ENCODE results near the gene DGLUCY. TPM values are rescaled to one million over a fixed set of nuclear protein-coding genes. Genes with fewer than 3 reads are reported as not detected.
A peak's percentile ranks its signal among the peaks of the same experiment; 100 is the strongest.

The DGLUCY gene
- total RNA-seq, 1 donor from 2014 or later = 28.1 TPM

DNA sequence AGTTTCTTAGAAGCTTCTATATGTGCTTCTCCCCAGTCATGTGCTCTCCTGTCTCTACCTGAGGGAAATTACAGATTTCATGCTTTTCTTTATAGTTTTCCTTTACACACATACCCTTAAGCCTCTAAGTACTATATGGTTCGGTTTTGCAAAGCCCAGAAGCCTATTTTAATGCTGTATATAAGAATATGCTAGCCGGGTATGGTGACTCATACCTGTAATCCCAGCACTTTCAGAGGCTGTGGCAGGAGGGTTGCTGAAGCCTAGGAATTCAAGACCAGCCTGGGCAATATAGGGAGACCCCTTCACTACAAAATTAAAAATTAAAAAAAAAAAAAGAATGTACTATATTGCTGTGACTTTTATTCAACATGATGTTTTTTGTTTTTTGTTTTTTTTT is 15.4 kb downstream of the DGLUCY start:
- DNase-seq = no peak
- Mint-ChIP-seq H3K4me3 (no peak overlapping the region), H3K9me3 (peaks cover 6% of the 10 kb centered on the region), H3K4me1 (peaks cover 21% of the 10 kb centered on the region), H3K27me3 (no peaks in the 10 kb centered on the region), H3K27ac (no peak overlapping the region), H3K36me3 (ENCODE audit: low read depth) (peaks cover 80% of the 10 kb centered on the region)
- intact Hi-C loops (cut with micrococcal nuclease) = no loop called here

DNA sequence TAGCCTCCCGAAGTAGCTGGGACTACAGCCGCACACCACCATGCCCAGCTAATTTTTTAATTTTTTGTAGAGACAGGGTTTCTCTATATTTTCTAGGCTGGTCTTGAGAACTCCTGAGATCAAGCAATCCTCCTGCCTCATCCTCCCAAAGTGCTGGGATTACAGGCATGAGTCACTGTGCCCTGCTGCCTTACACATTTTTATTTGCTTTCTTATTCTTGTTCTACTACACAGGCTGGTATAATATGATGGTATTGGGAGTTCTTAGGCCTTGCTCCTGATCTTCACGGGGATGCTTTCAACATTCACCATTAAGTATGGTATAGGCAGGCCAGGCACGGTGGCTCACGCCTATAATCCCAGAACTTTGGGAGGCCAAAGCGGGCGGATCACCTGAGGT is 21.2 kb downstream of the DGLUCY start:
- DNase-seq = no peak
- peaks cover 19% of the 10 kb centered on the region for H3K4me1 Mint-ChIP-seq
- intact Hi-C loops (cut with micrococcal nuclease) = loop anchor here (5.0 kb wide), 1 partner anchor 37 kb away; no protein-coding TSS in a partner anchor
- peaks cover 39% of the 10 kb centered on the region for H3K36me3 Mint-ChIP-seq (ENCODE audit: low read depth)
- no peaks in the 10 kb centered on the region for H3K9me3 Mint-ChIP-seq
- H3K27ac Mint-ChIP-seq = no peak overlapping the region
- H3K4me3 Mint-ChIP-seq = no peak overlapping the region
- no peaks in the 10 kb centered on the region for H3K27me3 Mint-ChIP-seq

DNA sequence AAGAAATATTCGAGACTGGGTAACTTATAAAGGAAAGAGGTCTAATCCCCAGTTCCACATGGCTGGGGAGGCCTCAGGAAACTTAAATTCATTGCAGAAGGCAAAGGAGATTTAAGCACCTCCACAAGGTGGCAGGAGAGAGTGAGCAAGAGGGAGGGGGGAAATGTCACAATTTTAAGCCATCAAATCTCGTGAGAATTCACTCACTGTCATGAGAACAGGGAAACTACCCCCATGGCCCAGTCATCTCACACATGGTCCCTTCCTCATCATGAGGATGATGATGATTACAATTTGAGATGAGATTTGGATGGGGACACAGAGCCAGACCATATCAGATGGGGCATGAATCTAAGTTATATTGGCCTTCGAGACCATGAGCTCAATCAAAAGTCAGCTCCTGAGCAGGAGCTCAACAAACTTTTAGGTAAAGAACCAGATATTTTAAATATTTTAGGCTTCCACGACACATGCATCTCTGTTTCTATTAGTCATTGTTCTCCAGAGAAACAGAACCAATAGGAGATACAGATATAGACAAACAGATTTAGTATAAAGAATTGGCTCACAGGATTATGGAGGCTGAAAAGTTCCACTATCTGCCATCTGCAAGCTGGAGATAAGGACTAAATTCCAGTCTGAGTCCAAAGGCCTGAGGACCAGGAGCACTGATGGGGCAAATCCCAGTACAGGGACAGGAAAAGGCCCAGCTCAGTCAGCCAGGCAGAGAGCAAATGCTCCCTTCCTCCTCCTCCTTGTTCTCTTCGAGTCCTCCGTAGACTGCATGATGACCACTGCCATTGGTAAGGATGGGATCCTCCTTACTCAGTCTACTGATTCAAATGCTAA is 24.9 kb downstream of the DGLUCY start:
- Mint-ChIP-seq H3K4me3 (no peak overlapping the region), H3K9me3 (no peaks in the 10 kb centered on the region), H3K4me1 (peaks cover 48% of the 10 kb centered on the region), H3K27ac (peak overlapping the region; percentile 42), H3K36me3 (ENCODE audit: low read depth) (peaks cover 28% of the 10 kb centered on the region), H3K27me3 (no peaks in the 10 kb centered on the region)
- DNase-seq = peak; percentile 88
- intact Hi-C loops (cut with micrococcal nuclease) = loop anchor here (2.0 to 5.0 kb wide), 4 partner anchors 22 to 78 kb away; partner anchors contain the start of gene RPS6KA5

DNA sequence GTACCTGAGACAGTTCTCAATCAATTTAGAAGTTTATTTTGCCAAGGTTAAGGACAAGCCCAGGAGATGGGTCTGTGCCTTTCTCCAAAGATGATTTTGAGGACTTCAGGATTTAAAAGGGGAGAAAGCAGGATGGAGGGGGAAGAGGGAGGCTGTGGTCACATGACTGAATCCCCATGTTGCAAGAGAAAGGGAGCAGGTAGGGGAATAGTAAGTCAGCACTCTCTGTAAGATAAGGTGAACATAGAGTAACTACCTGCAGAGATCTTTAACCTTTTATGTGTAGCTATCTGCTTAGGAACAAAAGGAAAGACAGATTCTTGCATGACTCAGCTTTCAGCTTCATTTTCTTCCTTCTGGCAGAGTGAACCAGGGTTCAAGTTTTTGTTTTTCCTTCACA is 25.9 kb downstream of the DGLUCY start:
- H3K27ac Mint-ChIP-seq = peak overlapping the region; percentile 69
- peaks cover 33% of the 10 kb centered on the region for H3K36me3 Mint-ChIP-seq (ENCODE audit: low read depth)
- DNase-seq = no peak
- H3K27me3 Mint-ChIP-seq = no peaks in the 10 kb centered on the region
- H3K9me3 Mint-ChIP-seq = no peaks in the 10 kb centered on the region
- H3K4me1 Mint-ChIP-seq = peaks cover 56% of the 10 kb centered on the region
- intact Hi-C loops (cut with micrococcal nuclease) = loop anchor here (2.0 to 10.0 kb wide), 5 partner anchors 23 to 235 kb away; partner anchors contain the start of gene RPS6KA5
- no peak overlapping the region for H3K4me3 Mint-ChIP-seq

DNA sequence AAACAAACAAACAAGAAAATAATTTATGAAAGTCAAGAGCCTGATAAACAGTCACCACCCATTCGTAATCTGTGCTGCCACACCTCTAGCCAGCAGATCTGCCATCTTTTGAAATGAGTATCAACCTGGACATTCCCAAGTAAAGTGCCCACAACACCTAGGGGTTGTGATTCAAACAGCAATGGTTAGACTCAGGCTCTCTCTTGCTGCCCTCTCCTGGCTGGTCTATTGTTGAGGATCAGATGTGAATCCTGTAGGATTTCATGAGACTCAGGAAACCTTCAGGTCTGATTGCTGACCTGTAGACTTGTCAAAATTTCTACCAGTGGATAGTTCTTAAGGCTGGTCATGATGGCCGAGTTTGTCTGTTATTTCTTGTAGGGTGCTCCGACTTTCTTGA is 26.8 kb downstream of the DGLUCY start:
- intact Hi-C loops (cut with micrococcal nuclease) = loop anchor here (10.0 kb wide), 1 partner anchor 236 kb away; no protein-coding TSS in a partner anchor
- peak overlapping the region; percentile 69 for H3K27ac Mint-ChIP-seq
- no peak for DNase-seq

DNA sequence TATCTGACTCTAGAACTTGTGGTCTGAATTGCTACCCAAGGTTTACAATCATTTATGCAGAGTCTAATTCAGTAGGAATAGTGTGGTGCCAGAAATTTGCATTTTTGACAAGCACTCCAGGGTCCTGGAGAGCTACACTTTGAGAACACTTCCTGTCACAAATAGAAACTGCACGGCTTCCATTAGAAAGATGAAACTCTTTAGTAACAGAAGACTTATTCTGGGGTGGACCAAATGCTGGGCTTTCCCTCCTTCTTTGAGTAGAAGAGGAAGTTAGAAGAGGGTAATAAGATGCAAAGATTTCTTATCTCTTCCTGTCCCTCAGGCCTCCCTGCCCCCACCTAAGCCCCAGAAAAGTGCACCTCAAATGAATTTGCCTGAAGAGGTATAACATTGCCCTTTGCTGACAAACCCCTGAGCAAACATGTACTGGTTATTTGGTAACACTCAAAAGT is 28.4 kb downstream of the DGLUCY start:
- intact Hi-C loops (cut with micrococcal nuclease) = loop anchor here (10.0 kb wide), 1 partner anchor 237 kb away; no protein-coding TSS in a partner anchor
- DNase-seq = peak; percentile 82
- Mint-ChIP-seq H3K27ac (peak overlapping the region; percentile 84), H3K36me3 (ENCODE audit: low read depth) (peaks cover 44% of the 10 kb centered on the region), H3K4me1 (peaks cover 59% of the 10 kb centered on the region), H3K9me3 (no peaks in the 10 kb centered on the region), H3K27me3 (no peaks in the 10 kb centered on the region), H3K4me3 (peak overlapping the region; percentile 55)

More for the DNA sequence above, 26.8 kb downstream of the DGLUCY start:
- Mint-ChIP-seq H3K9me3 (no peaks in the 10 kb centered on the region), H3K4me3 (peak overlapping the region; percentile 35), H3K27me3 (no peaks in the 10 kb centered on the region), H3K36me3 (ENCODE audit: low read depth) (peaks cover 34% of the 10 kb centered on the region), H3K4me1 (peaks cover 59% of the 10 kb centered on the region)

DNA sequence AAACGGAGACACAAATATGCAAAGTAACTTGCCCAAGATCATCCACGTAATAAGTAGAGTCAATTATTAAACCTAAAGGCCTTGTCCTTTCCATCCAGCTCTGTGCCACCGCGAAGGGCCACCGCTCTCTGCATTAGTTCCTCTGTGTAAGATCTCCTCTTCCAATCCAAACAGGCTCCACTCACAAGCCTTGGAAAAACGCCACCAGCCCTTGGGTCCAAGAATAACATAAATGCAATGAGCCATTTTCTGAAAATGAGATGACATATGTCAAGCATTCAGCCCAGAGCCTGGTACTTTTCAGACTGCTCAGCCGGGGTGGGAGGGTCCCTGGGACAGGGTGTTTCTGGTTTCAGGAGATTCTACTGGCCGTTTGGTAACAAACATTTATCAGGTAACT is 30.0 kb downstream of the DGLUCY start:
- Mint-ChIP-seq H3K9me3 (no peaks in the 10 kb centered on the region), H3K27ac (peak overlapping the region; percentile 58), H3K27me3 (no peaks in the 10 kb centered on the region), H3K4me3 (no peak overlapping the region), H3K36me3 (ENCODE audit: low read depth) (peaks cover 47% of the 10 kb centered on the region), H3K4me1 (peaks cover 50% of the 10 kb centered on the region)
- no peak for DNase-seq
- intact Hi-C loops (cut with micrococcal nuclease) = loop anchor here (10.0 kb wide), 1 partner anchor 239 kb away; no protein-coding TSS in a partner anchor

DNA sequence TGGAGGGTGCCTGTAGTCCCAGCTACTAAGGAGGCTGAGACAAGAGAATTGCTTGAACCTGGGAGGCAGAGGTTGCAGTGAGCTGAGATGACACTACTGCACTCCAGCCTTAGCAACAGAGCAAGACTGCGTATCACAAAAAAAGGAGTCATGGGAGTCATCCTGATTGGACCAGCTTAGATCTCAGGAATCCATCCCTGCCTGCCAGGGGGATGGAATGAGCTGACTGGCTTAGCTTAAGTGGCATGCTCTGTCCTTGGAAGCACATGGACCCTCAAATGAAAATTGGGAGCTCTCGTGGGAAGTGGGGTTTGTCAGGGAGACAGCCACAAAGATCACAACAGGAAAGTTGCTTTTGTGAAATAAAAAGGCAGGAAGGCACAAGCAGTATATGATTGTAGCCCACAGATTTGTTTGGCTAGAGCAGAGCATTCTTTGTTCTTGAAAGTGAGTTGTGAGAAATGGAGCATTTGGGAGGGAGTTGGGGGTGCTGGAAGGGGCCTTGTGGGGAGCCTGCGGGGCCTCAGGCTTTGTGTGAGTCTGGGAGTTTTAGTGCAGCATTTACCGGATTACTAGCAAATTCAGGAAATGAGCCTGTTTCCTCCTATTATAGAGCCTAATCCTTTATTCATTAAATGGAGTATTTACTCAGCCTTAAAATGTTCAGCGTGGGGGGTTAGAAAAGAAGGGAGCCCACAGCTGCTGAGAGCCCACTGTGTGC is 30.7 kb downstream of the DGLUCY start:
- peak overlapping the region; percentile 58 for H3K27ac Mint-ChIP-seq
- no peak overlapping the region for H3K4me3 Mint-ChIP-seq
- no peaks in the 10 kb centered on the region for H3K27me3 Mint-ChIP-seq
- H3K36me3 Mint-ChIP-seq (ENCODE audit: low read depth) = peaks cover 52% of the 10 kb centered on the region
- DNase-seq = no peak
- intact Hi-C loops (cut with micrococcal nuclease) = loop anchor here (10.0 kb wide), 1 partner anchor 240 kb away; no protein-coding TSS in a partner anchor
- peaks cover 51% of the 10 kb centered on the region for H3K4me1 Mint-ChIP-seq
- H3K9me3 Mint-ChIP-seq = no peaks in the 10 kb centered on the region

DNA sequence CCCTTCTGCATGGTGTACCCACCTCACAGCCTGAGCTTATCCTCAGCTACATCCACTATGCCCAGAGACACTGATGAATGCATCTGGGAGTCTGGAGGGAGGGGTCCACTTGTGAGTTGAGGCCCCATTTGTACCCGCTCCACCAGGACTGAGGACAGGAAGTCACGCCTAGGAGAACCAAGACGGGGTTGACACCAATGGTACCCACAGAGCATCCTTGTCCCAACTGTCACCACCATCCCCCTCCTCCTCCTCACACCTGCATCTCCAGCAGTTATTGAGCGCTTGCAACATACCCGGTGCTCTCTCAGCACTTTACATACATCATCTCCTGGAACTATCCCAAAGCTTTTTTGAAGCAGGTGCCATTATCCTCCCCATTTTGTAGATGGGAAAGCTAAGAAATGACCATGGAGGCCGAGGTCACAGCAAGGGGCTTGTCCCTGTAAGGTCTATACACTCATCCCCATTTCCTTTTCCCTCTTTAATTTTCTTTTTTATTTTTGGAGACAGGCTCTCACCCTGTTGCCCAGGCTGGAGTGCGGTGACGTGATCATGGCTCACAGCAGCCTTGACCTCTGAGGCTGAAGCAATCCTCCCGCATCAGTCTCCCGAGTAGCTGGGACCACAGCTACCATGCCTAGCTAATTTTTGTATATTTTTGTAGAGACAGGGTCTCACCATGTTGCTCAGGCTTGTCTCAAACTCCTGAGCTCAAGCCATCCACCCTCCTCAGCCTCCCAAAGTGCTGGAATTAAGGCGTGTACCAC is 31.7 kb downstream of the DGLUCY start:
- Mint-ChIP-seq H3K27me3 (no peaks in the 10 kb centered on the region), H3K4me3 (no peak overlapping the region), H3K27ac (no peak overlapping the region), H3K4me1 (peaks cover 44% of the 10 kb centered on the region), H3K36me3 (ENCODE audit: low read depth) (peaks cover 51% of the 10 kb centered on the region), H3K9me3 (no peaks in the 10 kb centered on the region)
- DNase-seq = no peak
- intact Hi-C loops (cut with micrococcal nuclease) = loop anchor here (10.0 kb wide), 1 partner anchor 241 kb away; no protein-coding TSS in a partner anchor

DNA sequence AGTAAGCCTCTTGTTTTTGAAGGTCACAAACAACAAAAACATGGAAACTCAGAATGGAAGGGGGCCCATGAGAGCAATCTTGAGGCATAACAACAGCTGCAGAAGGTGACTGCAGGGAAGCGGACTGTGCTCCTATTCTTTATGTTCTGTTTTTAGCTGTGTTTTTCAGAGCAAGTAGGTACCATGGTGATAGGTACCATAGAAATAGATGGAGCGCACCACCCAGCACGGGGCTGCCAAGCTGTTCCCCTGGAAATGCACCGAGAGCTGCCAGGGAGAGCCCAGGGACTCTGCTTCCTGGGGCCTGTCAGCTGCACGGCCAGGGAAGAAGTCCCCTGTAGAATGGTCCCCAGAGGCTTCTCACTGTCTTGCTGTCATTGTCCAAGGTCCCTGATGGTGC is 32.8 kb downstream of the DGLUCY start:
- Mint-ChIP-seq H3K27me3 (no peaks in the 10 kb centered on the region), H3K27ac (no peak overlapping the region), H3K4me3 (no peak overlapping the region), H3K4me1 (peaks cover 40% of the 10 kb centered on the region), H3K9me3 (no peaks in the 10 kb centered on the region), H3K36me3 (ENCODE audit: low read depth) (peaks cover 52% of the 10 kb centered on the region)
- DNase-seq = no peak
- intact Hi-C loops (cut with micrococcal nuclease) = loop anchor here (10.0 kb wide), 1 partner anchor 242 kb away; no protein-coding TSS in a partner anchor

DNA sequence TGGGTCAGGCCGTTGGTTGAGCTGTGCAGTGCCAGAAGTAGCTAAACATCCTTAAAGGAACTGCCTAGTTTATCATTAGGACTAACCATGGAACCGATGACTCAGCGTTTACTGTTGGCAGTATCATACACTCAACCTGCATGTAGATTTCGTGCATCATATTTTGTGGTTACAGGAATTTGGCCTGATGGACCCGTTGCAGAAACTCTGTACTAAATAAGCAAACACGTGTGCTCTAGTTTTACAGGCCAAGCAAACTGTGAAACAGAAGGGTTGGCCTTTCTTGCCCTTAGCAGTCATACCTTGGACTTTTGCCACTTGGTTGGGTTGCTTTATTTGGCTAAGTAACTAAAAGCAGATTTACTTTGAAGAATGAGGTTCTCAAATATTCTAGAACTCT is 35.6 kb downstream of the DGLUCY start:
- H3K27ac Mint-ChIP-seq = no peak overlapping the region
- H3K9me3 Mint-ChIP-seq = no peaks in the 10 kb centered on the region
- H3K4me1 Mint-ChIP-seq = peaks cover 22% of the 10 kb centered on the region
- intact Hi-C loops (cut with micrococcal nuclease) = loop anchor here (10.0 kb wide), 1 partner anchor 245 kb away; no protein-coding TSS in a partner anchor
- no peak for DNase-seq
- H3K36me3 Mint-ChIP-seq (ENCODE audit: low read depth) = peaks cover 40% of the 10 kb centered on the region
- no peaks in the 10 kb centered on the region for H3K27me3 Mint-ChIP-seq
- H3K4me3 Mint-ChIP-seq = no peak overlapping the region

DNA sequence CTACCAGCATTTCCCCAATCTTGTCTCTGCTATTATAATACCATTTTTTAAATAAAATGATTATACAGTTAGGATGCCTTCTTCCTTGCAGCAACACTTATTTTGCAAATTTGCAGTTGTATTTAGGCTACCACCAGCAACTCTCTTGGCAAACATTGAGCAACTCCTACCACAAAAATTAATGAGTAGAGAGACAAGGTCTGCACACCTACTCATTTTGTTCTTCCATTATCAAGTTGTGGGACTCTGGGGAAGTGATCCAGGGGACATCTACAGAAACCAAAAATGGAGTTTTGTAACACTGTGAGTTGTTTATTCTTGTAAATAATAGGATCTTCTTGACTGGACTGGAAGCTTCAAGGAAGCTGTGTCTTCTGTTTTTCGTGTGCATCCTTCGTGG is 38.6 kb downstream of the DGLUCY start:
- intact Hi-C loops (cut with micrococcal nuclease) = no loop called here
- Mint-ChIP-seq H3K27me3 (no peaks in the 10 kb centered on the region), H3K27ac (no peak overlapping the region), H3K4me1 (peaks cover 15% of the 10 kb centered on the region), H3K36me3 (ENCODE audit: low read depth) (peaks cover 29% of the 10 kb centered on the region), H3K9me3 (no peaks in the 10 kb centered on the region), H3K4me3 (no peak overlapping the region)
- no peak for DNase-seq

DNA sequence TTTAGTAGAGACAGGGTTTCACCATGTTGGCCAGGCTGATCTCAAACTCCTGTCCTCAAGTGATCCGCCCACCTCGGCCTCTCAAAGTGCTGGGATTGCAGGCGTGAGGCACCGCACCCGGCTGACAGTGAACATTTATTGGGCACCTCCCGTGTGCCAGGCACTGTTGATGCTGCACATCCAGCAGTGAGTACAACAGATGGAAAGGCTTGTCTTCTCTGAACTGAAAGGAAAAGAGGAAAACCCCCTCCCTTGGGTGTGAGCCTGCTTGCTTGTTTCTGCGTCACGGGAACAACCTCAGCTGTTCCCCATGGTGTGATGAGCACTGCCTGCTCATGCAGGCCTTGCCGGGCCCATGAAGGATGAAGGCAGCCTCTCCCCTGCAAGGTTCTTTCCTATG is 39.5 kb downstream of the DGLUCY start:
- Mint-ChIP-seq H3K36me3 (ENCODE audit: low read depth) (peaks cover 30% of the 10 kb centered on the region), H3K27ac (no peak overlapping the region), H3K9me3 (no peaks in the 10 kb centered on the region), H3K27me3 (no peaks in the 10 kb centered on the region), H3K4me1 (peaks cover 15% of the 10 kb centered on the region), H3K4me3 (no peak overlapping the region)
- intact Hi-C loops (cut with micrococcal nuclease) = no loop called here
- DNase-seq = no peak

All from activated CD4-positive, alpha-beta T cell treated with anti-CD3 and anti-CD28 coated beads, Interleukin-2, amount 10 ng/mL, durations not matched to agents 24 days and 14 days (primary cell).